Lower lobe of right lung (tissue), 2 donors: Measurements from ENCODE around the gene NEURL1B. TPM values are rescaled to one million over a fixed set of nuclear protein-coding genes. Genes with fewer than 3 reads are reported as not detected.
A peak's percentile ranks its signal among the peaks of the same experiment; 100 is the strongest.

ENCODE experiments used
- ATAC-seq, 2 donors: fragments of 200-7000 bp; cut with Tn5 transposase; one replicate each; pipeline ENCODE4 v1.9.1; 2020 to 2022; ENCODE audit warnings: mild to moderate bottlenecking in 2 of 2, moderate library complexity in 2 of 2
- DNase-seq: peaks from one replicate; pipeline ENCODE4 v3.0.0-alpha.2; 2020
- H3K27ac ChIP-seq: fragments of 200-600 bp; one replicate; pipeline ENCODE4 v1.8.0; 2022
- H3K27me3 ChIP-seq: fragments of 200-600 bp; one replicate; pipeline ENCODE4 v1.8.0; 2022; ENCODE audit warnings: low read depth
- H3K36me3 ChIP-seq: fragments of 200-600 bp; one replicate; pipeline ENCODE4 v1.8.0; 2022; ENCODE audit warnings: mild to moderate bottlenecking
- H3K4me1 ChIP-seq: fragments of 200-600 bp; one replicate; pipeline ENCODE4 v1.8.0; 2022
- H3K4me3 ChIP-seq: fragments of 200-600 bp; one replicate; pipeline ENCODE4 v1.8.0; 2022; ENCODE audit warnings: mild to moderate bottlenecking
- H3K9me3 ChIP-seq: fragments of 200-600 bp; one replicate; pipeline ENCODE4 v1.8.0; 2022
- CTCF ChIP-seq: fragments of 200-600 bp; IDR thresholded peaks from one replicate; pipeline ENCODE4 v1.8.0; 2022; ENCODE audit warnings: antibody characterized with exemption, mild to moderate bottlenecking
- intact Hi-C: fragments of 100-400 bp; cut with DNase I; formaldehyde crosslinking; loops from one replicate; pipeline ENCODE4 v1.11.0; 2022
- total RNA-seq: library from RNA; stranded (reverse); fragmentation: NEBNext Ultra II Directional; extraction: Animal tissue kit (Norgen Biotek cat#: 25700); gene quantifications from one replicate; pipeline ENCODE4 v1.2.1, GENCODE V29; 2021
- donor health status: DM: no; HTN: yes; CAD: no; lungs with severe emphysema.

The NEURL1B gene
- total RNA-seq, 1 donor from 2014 or later, result 24.8 TPM

- ATAC-seq, result no peak
- Histone ChIP-seq H3K4me3 (no peak overlapping the region), H3K27me3 (no peaks in the 10 kb centered on the region), H3K4me1 (peaks cover 55% of the 10 kb centered on the region), H3K36me3 (no peaks in the 10 kb centered on the region), H3K9me3 (no peaks in the 10 kb centered on the region), H3K27ac (peak overlapping the region; percentile 72)
- TF ChIP-seq CTCF, result no peak
- peak; percentile 9 for DNase-seq
- intact Hi-C loops, result no loop called here
Observed at GRCh38 chr5:172720655-172721054, 79.6 kb downstream of the NEURL1B start.

- Histone ChIP-seq H3K27ac (peak overlapping the region; percentile 72), H3K27me3 (no peaks in the 10 kb centered on the region), H3K4me3 (no peak overlapping the region), H3K9me3 (no peaks in the 10 kb centered on the region), H3K4me1 (peaks cover 45% of the 10 kb centered on the region), H3K36me3 (no peaks in the 10 kb centered on the region)
- peak; percentile 48 to 67 for ATAC-seq
- TF ChIP-seq CTCF, result no peak
- intact Hi-C loops, result no loop called here
- no peak for DNase-seq
Observed at GRCh38 chr5:172721455-172722326, 80.6 kb downstream of the NEURL1B start.

- intact Hi-C loops, result no loop called here
- Histone ChIP-seq H3K4me3 (no peak overlapping the region), H3K27me3 (no peaks in the 10 kb centered on the region), H3K9me3 (no peaks in the 10 kb centered on the region), H3K27ac (peak overlapping the region; percentile 72), H3K36me3 (no peaks in the 10 kb centered on the region), H3K4me1 (peaks cover 38% of the 10 kb centered on the region)
- no peak for TF ChIP-seq CTCF
- no peak for DNase-seq
- ATAC-seq, result peak in 1 of 2 donors; percentile 4
Observed at GRCh38 chr5:172722327-172722815, 81.3 kb downstream of the NEURL1B start.

- Histone ChIP-seq H3K4me3 (no peak overlapping the region), H3K27ac (no peak overlapping the region), H3K4me1 (peaks cover 35% of the 10 kb centered on the region), H3K36me3 (no peaks in the 10 kb centered on the region), H3K9me3 (no peaks in the 10 kb centered on the region), H3K27me3 (no peaks in the 10 kb centered on the region)
- intact Hi-C loops, result no loop called here
- DNase-seq (no peak), ATAC-seq (no peak)
- no peak for TF ChIP-seq CTCF
Observed at GRCh38 chr5:172723508-172723907, 82.4 kb downstream of the NEURL1B start.

GRCh38 chr5:172724242-172725183, 83.5 kb downstream of the NEURL1B start:
- Histone ChIP-seq H3K27ac (no peak overlapping the region), H3K27me3 (no peaks in the 10 kb centered on the region), H3K4me1 (peaks cover 35% of the 10 kb centered on the region), H3K4me3 (no peak overlapping the region), H3K9me3 (no peaks in the 10 kb centered on the region), H3K36me3 (no peaks in the 10 kb centered on the region)
- no peak for DNase-seq
- intact Hi-C loops, result no loop called here
- ATAC-seq, result no peak
- no peak for TF ChIP-seq CTCF
